Measurements from ENCODE around the gene TUBA8. TPM values are rescaled to one million over a fixed set of nuclear protein-coding genes. Genes with fewer than 3 reads are reported as not detected.
"Not testable (repeated sequence)": the region's sequence is repeated elsewhere in the genome, so short reads cannot be mapped to it uniquely, and the experiment has no call there.

The TUBA8 gene
- total RNA-seq, 1 donor from 2014 or later: 5.6 TPM

GRCh38 chr22:18071968-18072310 is 38.7 kb upstream of the TUBA8 start:
- Histone ChIP-seq H3K36me3 (no peaks in the 10 kb centered on the region), H3K4me1 (peaks cover 19% of the 10 kb centered on the region), H3K4me3 (no peak overlapping the region), H3K9me3 (no peaks in the 10 kb centered on the region), H3K27me3 (no peaks in the 10 kb centered on the region), H3K27ac (no peak overlapping the region)
- intact Hi-C loops (cut with DNase I): loop anchor here (10.0 kb wide), 1 partner anchor 167 kb away; no protein-coding TSS in a partner anchor
- TF ChIP-seq POLR2A (IDR thresholded peaks at IDR 0.05): no peak
- TF ChIP-seq POLR2AphosphoS5 (IDR thresholded peaks at IDR 0.05; ENCODE audit: insufficient read depth in 1 of 2, low read depth in 1 of 2): no peak
- TF ChIP-seq CTCF (IDR thresholded peaks at IDR 0.05): no peak
- no peak for DNase-seq (ENCODE audit: extremely low spot score in 2 of 2)

DNA sequence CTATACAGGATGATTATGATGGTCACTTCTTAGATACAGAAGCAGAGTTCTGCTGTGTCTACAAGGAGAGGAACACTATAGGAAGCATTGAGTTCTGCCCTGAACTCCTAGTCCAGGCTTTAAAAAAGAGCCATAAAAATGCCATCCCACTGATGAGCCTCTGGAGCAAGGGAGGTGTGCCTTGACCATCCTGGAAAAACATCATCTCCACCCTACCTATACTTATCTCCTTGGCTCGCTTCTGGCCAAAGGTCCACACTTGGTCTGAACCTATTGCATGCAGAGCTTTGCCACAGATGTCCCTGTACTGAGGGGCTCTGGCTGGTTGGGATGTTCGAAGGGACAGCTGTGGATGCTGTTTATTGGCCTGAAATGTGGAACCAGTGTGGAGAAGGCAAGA is 37.1 kb upstream of the TUBA8 start:
- no peak for DNase-seq (ENCODE audit: extremely low spot score in 2 of 2)

DNA sequence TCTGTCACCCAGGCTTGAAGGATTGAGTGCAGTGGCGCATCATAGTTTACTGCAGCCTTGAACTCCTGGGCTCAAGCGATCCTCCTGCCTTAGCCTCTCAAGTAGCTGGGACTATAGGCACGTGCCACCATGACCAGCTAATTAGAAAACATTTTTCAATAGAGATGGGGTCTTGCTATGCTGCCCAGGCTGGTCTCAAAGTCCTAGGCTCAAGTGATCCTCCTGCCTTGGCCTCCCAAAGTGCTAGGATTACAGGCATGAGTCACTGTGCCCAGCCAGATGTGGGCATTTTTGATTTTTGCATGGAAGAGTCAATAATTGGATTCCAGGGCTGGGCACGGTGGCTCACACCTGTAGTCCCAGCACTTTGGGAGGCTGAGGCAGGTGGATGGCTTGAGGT is 36.7 kb upstream of the TUBA8 start:
- H3K4me1 ChIP-seq: peaks cover 20% of the 10 kb centered on the region
- not testable (repeated sequence) for H3K9me3 ChIP-seq; H3K27ac ChIP-seq; DNase-seq (ENCODE audit: extremely low spot score in 2 of 2); H3K4me3 ChIP-seq; H3K36me3 ChIP-seq; H3K27me3 ChIP-seq
- intact Hi-C loops (cut with DNase I): loop anchor here (10.0 kb wide), 1 partner anchor 169 kb away; no protein-coding TSS in a partner anchor

More for the DNA sequence above, 37.1 kb upstream of the TUBA8 start:
- Histone ChIP-seq H3K27me3 (no peaks in the 10 kb centered on the region), H3K9me3 (no peaks in the 10 kb centered on the region), H3K36me3 (no peaks in the 10 kb centered on the region), H3K27ac (no peak overlapping the region), H3K4me1 (peaks cover 15% of the 10 kb centered on the region), H3K4me3 (no peak overlapping the region)
- intact Hi-C loops (cut with DNase I): loop anchor here (10.0 kb wide), 1 partner anchor 169 kb away; no protein-coding TSS in a partner anchor
- TF ChIP-seq CTCF (IDR thresholded peaks at IDR 0.05): no peak
- TF ChIP-seq POLR2AphosphoS5 (IDR thresholded peaks at IDR 0.05; ENCODE audit: insufficient read depth in 1 of 2, low read depth in 1 of 2): no peak
- no peak for TF ChIP-seq POLR2A (IDR thresholded peaks at IDR 0.05)

DNA sequence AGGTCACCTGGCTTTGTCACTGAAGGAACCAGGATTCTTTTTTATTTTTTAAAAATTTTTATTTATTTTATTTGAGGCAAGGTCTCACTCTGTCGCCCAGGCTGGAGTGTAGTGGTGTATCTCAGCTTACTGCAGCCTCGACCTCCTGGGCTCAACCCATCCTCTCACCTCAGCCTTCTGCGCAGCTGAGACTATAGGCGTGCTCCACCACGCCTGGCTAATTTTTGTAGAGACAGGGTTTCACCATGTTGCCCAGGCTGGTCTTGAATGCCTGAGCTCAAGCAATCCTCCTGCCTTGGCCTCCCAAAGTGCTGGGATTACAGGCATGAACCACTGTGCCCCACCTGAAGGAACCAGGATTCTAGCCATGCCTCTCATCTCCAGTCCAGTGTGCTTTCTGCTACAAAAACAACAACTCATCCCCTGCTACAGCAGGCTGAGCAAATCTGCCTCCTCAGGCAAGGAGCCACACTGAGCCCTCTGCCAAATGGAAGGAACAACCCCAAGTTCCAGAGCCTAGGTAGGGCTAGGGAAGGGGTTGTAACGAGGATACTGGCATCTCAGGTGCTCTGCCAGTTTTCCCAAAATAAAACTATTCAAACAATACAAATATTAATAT is 35.4 kb upstream of the TUBA8 start:
- Histone ChIP-seq H3K4me1 (peaks cover 31% of the 10 kb centered on the region), H3K27ac (peak overlapping the region; percentile 77), H3K4me3 (no peak overlapping the region), H3K27me3 (no peaks in the 10 kb centered on the region), H3K36me3 (peaks cover 0 to 5% of the 10 kb centered on the region in 2 donors), H3K9me3 (no peaks in the 10 kb centered on the region)
- intact Hi-C loops (cut with DNase I): loop anchor here (5.0 to 10.0 kb wide), 2 partner anchors 53 to 170 kb away; partner anchors contain the start of gene MICAL3
- TF ChIP-seq POLR2A (IDR thresholded peaks at IDR 0.05) (no peak), CTCF (IDR thresholded peaks at IDR 0.05) (no peak), POLR2AphosphoS5 (IDR thresholded peaks at IDR 0.05; ENCODE audit: insufficient read depth in 1 of 2, low read depth in 1 of 2) (no peak)
- no peak for DNase-seq (ENCODE audit: extremely low spot score in 2 of 2)

GRCh38 chr22:18075720-18076497 is 34.7 kb upstream of the TUBA8 start:
- Histone ChIP-seq H3K4me1 (peaks cover 31% of the 10 kb centered on the region), H3K27ac (peak overlapping the region; percentile 77), H3K27me3 (no peaks in the 10 kb centered on the region), H3K9me3 (no peaks in the 10 kb centered on the region), H3K36me3 (peaks cover 0 to 12% of the 10 kb centered on the region in 2 donors), H3K4me3 (no peak overlapping the region)
- no peak for DNase-seq (ENCODE audit: extremely low spot score in 2 of 2)
- TF ChIP-seq CTCF (IDR thresholded peaks at IDR 0.05): peak; percentile 75 to 92 (median 80)
- peak in 1 of 2 donors; percentile 90 for TF ChIP-seq POLR2AphosphoS5 (IDR thresholded peaks at IDR 0.05; ENCODE audit: insufficient read depth in 1 of 2, low read depth in 1 of 2)
- no peak for TF ChIP-seq POLR2A (IDR thresholded peaks at IDR 0.05)
- intact Hi-C loops (cut with DNase I): loop anchor here (2.0 to 10.0 kb wide), 3 partner anchors 54 to 247 kb away; partner anchors contain the start of gene MICAL3

Data from vagina (tissue), 2 donors.